Measurements from ENCODE around the gene KCNAB3. TPM values are rescaled to one million over a fixed set of nuclear protein-coding genes. Genes with fewer than 3 reads are reported as not detected.

The KCNAB3 gene
- total RNA-seq, 2 donors from 2014 or later: 5.4 to 10.9 TPM

GRCh38 chr17:7947651-7948050 lies 18.0 kb upstream of the KCNAB3 start:
- peaks cover 25 to 30% of the 10 kb centered on the region in 2 donors for H3K36me3 Mint-ChIP-seq

GRCh38 chr17:7946441-7946840 lies 16.8 kb upstream of the KCNAB3 start:
- peak overlapping the region in 1 of 2 donors; percentile 41 for H3K27ac Mint-ChIP-seq
- DNase-seq (ENCODE audit: low spot score in 2 of 2): no peak
- no peak for ATAC-seq
- peaks cover 25 to 30% of the 10 kb centered on the region in 2 donors for H3K36me3 Mint-ChIP-seq
- no peaks in the 10 kb centered on the region for H3K9me3 Mint-ChIP-seq

More at GRCh38 chr17:7947651-7948050, 18.0 kb upstream of the KCNAB3 start:
- ATAC-seq: no peak
- no peak for DNase-seq (ENCODE audit: low spot score in 2 of 2)
- H3K9me3 Mint-ChIP-seq: no peaks in the 10 kb centered on the region
- no peak overlapping the region for H3K27ac Mint-ChIP-seq

GRCh38 chr17:7945651-7946050 lies 16.0 kb upstream of the KCNAB3 start:
- peak overlapping the region in 1 of 2 donors; percentile 88 for H3K27ac Mint-ChIP-seq
- no peak for DNase-seq (ENCODE audit: low spot score in 2 of 2)
- no peak for ATAC-seq
- peaks cover 25 to 36% of the 10 kb centered on the region in 2 donors for H3K36me3 Mint-ChIP-seq
- H3K9me3 Mint-ChIP-seq: no peaks in the 10 kb centered on the region

GRCh38 chr17:7944326-7944725 lies 14.7 kb upstream of the KCNAB3 start:
- Mint-ChIP-seq H3K9me3 (no peaks in the 10 kb centered on the region), H3K27ac (peak overlapping the region in 1 of 2 donors; percentile 78), H3K36me3 (peaks cover 32 to 36% of the 10 kb centered on the region in 2 donors)
- no peak for ATAC-seq
- no peak for DNase-seq (ENCODE audit: low spot score in 2 of 2)

- ATAC-seq: no peak
- no peaks in the 10 kb centered on the region for H3K9me3 Mint-ChIP-seq
- peaks cover 27 to 34% of the 10 kb centered on the region in 2 donors for H3K36me3 Mint-ChIP-seq
- no peak for DNase-seq (ENCODE audit: low spot score in 2 of 2)
- H3K27ac Mint-ChIP-seq: no peak overlapping the region
Observed at GRCh38 chr17:7943291-7943690, 13.6 kb upstream of the KCNAB3 start.

GRCh38 chr17:7940743-7941142 lies 11.1 kb upstream of the KCNAB3 start:
- ATAC-seq (no peak), DNase-seq (ENCODE audit: low spot score in 2 of 2) (no peak)
- H3K9me3 Mint-ChIP-seq: no peaks in the 10 kb centered on the region
- H3K36me3 Mint-ChIP-seq: peaks cover 24 to 26% of the 10 kb centered on the region in 2 donors
- H3K27ac Mint-ChIP-seq: peak overlapping the region in 1 of 2 donors; percentile 44

- Mint-ChIP-seq H3K9me3 (no peaks in the 10 kb centered on the region), H3K27ac (peak overlapping the region in 1 of 2 donors; percentile 10), H3K36me3 (peaks cover 24 to 30% of the 10 kb centered on the region in 2 donors)
- ATAC-seq (no peak), DNase-seq (ENCODE audit: low spot score in 2 of 2) (no peak)
Observed at GRCh38 chr17:7940034-7940433, 10.4 kb upstream of the KCNAB3 start.

- Mint-ChIP-seq H3K27ac (no peak overlapping the region), H3K9me3 (no peaks in the 10 kb centered on the region), H3K36me3 (peaks cover 42 to 53% of the 10 kb centered on the region in 2 donors)
- ATAC-seq: no peak
- no peak for DNase-seq (ENCODE audit: low spot score in 2 of 2)
Observed at GRCh38 chr17:7935859-7936258, 6.2 kb upstream of the KCNAB3 start.

- ATAC-seq (no peak), DNase-seq (ENCODE audit: low spot score in 2 of 2) (no peak)
- peak overlapping the region; percentile 90 to 98 for H3K27ac Mint-ChIP-seq
- no peaks in the 10 kb centered on the region for H3K9me3 Mint-ChIP-seq
- peaks cover 34 to 40% of the 10 kb centered on the region in 2 donors for H3K36me3 Mint-ChIP-seq
Observed at GRCh38 chr17:7932949-7933348, 3.3 kb upstream of the KCNAB3 start.

GRCh38 chr17:7932483-7932891 lies 2.8 kb upstream of the KCNAB3 start:
- Mint-ChIP-seq H3K36me3 (peaks cover 34 to 40% of the 10 kb centered on the region in 2 donors), H3K27ac (peak overlapping the region; percentile 90 to 98), H3K9me3 (no peaks in the 10 kb centered on the region)
- peak in 1 of 2 donors; percentile 26 for DNase-seq (ENCODE audit: low spot score in 2 of 2)
- ATAC-seq: peak; percentile 30 to 32

- ATAC-seq (peak; percentile 95 to 99), DNase-seq (ENCODE audit: low spot score in 2 of 2) (peak; percentile 99 to 100)
- Mint-ChIP-seq H3K36me3 (peaks cover 31 to 35% of the 10 kb centered on the region in 2 donors), H3K9me3 (no peaks in the 10 kb centered on the region), H3K27ac (peak within 1 kb of the TSS; percentile 90 to 98)
Observed at GRCh38 chr17:7931709-7932482, 2.2 kb upstream of the KCNAB3 start, which contains the start of the genes CNTROB and TRAPPC1. Gene CNTROB (plus strand): TSS chr17:7932206. CDS start chr17:7933080, 874 bp downstream. Gene TRAPPC1 (minus strand): TSS chr17:7931946. CDS start chr17:7931829, 117 bp downstream.

- ATAC-seq (no peak), DNase-seq (ENCODE audit: low spot score in 2 of 2) (no peak)
- H3K9me3 Mint-ChIP-seq: no peaks in the 10 kb centered on the region
- peaks cover 29 to 34% of the 10 kb centered on the region in 2 donors for H3K36me3 Mint-ChIP-seq
- H3K27ac Mint-ChIP-seq: peak overlapping the region; percentile 87 to 90
Observed at GRCh38 chr17:7930841-7931631, 1.4 kb upstream of the KCNAB3 start.

GRCh38 chr17:7927596-7927995 lies 2.1 kb downstream of the KCNAB3 start:
- DNase-seq (ENCODE audit: low spot score in 2 of 2): no peak
- peaks cover 9% of the 10 kb centered on the region in 2 donors for H3K36me3 Mint-ChIP-seq
- peak overlapping the region; percentile 1 to 26 for H3K27ac Mint-ChIP-seq
- ATAC-seq: no peak
- no peaks in the 10 kb centered on the region for H3K9me3 Mint-ChIP-seq

GRCh38 chr17:7922845-7923628 lies 6.6 kb downstream of the KCNAB3 start:
- DNase-seq (ENCODE audit: low spot score in 2 of 2) (peak; percentile 77 to 79), ATAC-seq (peak; percentile 90 to 93)
- Mint-ChIP-seq H3K9me3 (no peaks in the 10 kb centered on the region), H3K36me3 (peaks cover 0 to 6% of the 10 kb centered on the region in 2 donors), H3K27ac (peak overlapping the region in 1 of 2 donors; percentile 81)

- Mint-ChIP-seq H3K27ac (peak overlapping the region in 1 of 2 donors; percentile 81), H3K36me3 (peaks cover 0 to 6% of the 10 kb centered on the region in 2 donors), H3K9me3 (no peaks in the 10 kb centered on the region)
- DNase-seq (ENCODE audit: low spot score in 2 of 2) (no peak), ATAC-seq (peak; percentile 46 to 58)
Observed at GRCh38 chr17:7922269-7922844, 7.3 kb downstream of the KCNAB3 start.

GRCh38 chr17:7916808-7917207 lies 12.8 kb downstream of the KCNAB3 start:
- Mint-ChIP-seq H3K9me3 (no peaks in the 10 kb centered on the region), H3K27ac (peak overlapping the region; percentile 88 to 91), H3K36me3 (peaks cover 12 to 18% of the 10 kb centered on the region in 2 donors)
- no peak for DNase-seq (ENCODE audit: low spot score in 2 of 2)
- no peak for ATAC-seq

Data from activated naive CD4-positive, alpha-beta T cell treated with anti-CD3 and anti-CD28 coated beads, Interleukin-2, amount 50 U/mL, for 72 hours (primary cell).